Activated CD4-positive, alpha-beta memory T cell treated with anti-CD3 and anti-CD28 coated beads, Interleukin-2, amount 10 ng/mL, durations not matched to agents 7 days and 5 days (primary cell): ENCODE measurements around the gene CPNE8. TPM values are rescaled to one million over a fixed set of nuclear protein-coding genes. Genes with fewer than 3 reads are reported as not detected.
"Not testable (repeated sequence)": the region's sequence is repeated elsewhere in the genome, so short reads cannot be mapped to it uniquely, and the experiment has no call there.

Experiments used
- CTCF ChIA-PET: fragments of 350-600 bp; sonication (Branson Sonifier 250); formaldehyde crosslinking; loops from one replicate; lab custom pipeline; 2021; ENCODE audit warnings: antibody characterized with exemption, inconsistent platforms; lab: Charles Lee
- POLR2A ChIA-PET: fragments of 350-600 bp; sonication (Branson Sonifier 250); formaldehyde crosslinking; loops from one replicate; lab custom pipeline; 2021; ENCODE audit warnings: antibody characterized with exemption; lab: Charles Lee
- DNase-seq: peaks from one replicate; pipeline ENCODE4 v3.0.0-alpha.2; 2020
- H3K27ac Mint-ChIP-seq: one replicate; pipeline ENCODE4 v1.8.0; 2021; ENCODE audit warnings: mild to moderate bottlenecking, mixed read lengths
- H3K27me3 Mint-ChIP-seq: one replicate; pipeline ENCODE4 v1.8.0; 2021; ENCODE audit warnings: mixed read lengths
- H3K36me3 Mint-ChIP-seq: one replicate; pipeline ENCODE4 v1.8.0; 2021; ENCODE audit warnings: low read depth, mixed read lengths
- H3K4me1 Mint-ChIP-seq: one replicate; pipeline ENCODE4 v1.8.0; 2021; ENCODE audit warnings: mixed read lengths
- H3K4me3 Mint-ChIP-seq: one replicate; pipeline ENCODE4 v1.8.0; 2021; ENCODE audit warnings: mild to moderate bottlenecking, mixed read lengths
- H3K9me3 Mint-ChIP-seq: one replicate; pipeline ENCODE4 v1.8.0; 2021; ENCODE audit warnings: mixed read lengths
- total RNA-seq, 2 experiments: library from RNA; stranded (reverse); gene quantifications; one replicate each; pipeline ENCODE4 v1.2.3, GENCODE V29; 2021

The CPNE8 gene
- total RNA-seq, 2 experiments from 2014 or later = 4.2 to 4.6 TPM

- H3K4me1 Mint-ChIP-seq = peaks cover 2% of the 10 kb centered on the region
- ChIA-PET POLR2A (no interaction called here), CTCF (no interaction called here)
- H3K36me3 Mint-ChIP-seq = no peaks in the 10 kb centered on the region
- no peak for DNase-seq
- no peaks in the 10 kb centered on the region for H3K27me3 Mint-ChIP-seq
- H3K27ac Mint-ChIP-seq = no peak overlapping the region
- no peak overlapping the region for H3K4me3 Mint-ChIP-seq
- peaks cover 13% of the 10 kb centered on the region for H3K9me3 Mint-ChIP-seq
Measured at GRCh38 chr12:38782359-38782758, 123.0 kb downstream of the CPNE8 start.

- ChIA-PET POLR2A (no interaction called here), CTCF (no interaction called here)
- Mint-ChIP-seq H3K27ac (no peak overlapping the region), H3K9me3 (no peaks in the 10 kb centered on the region), H3K27me3 (no peaks in the 10 kb centered on the region), H3K4me3 (no peak overlapping the region), H3K4me1 (peaks cover 6% of the 10 kb centered on the region), H3K36me3 (no peaks in the 10 kb centered on the region)
- no peak for DNase-seq
Measured at GRCh38 chr12:38776647-38777046, 128.7 kb downstream of the CPNE8 start.

GRCh38 chr12:38775457-38775856 is 129.9 kb downstream of the CPNE8 start:
- Mint-ChIP-seq H3K36me3 (no peaks in the 10 kb centered on the region), H3K9me3 (no peaks in the 10 kb centered on the region), H3K4me3 (no peak overlapping the region), H3K27ac (no peak overlapping the region), H3K4me1 (peaks cover 7% of the 10 kb centered on the region), H3K27me3 (no peaks in the 10 kb centered on the region)
- ChIA-PET POLR2A (no interaction called here), CTCF (no interaction called here)
- DNase-seq = no peak

- Mint-ChIP-seq H3K27me3 (no peaks in the 10 kb centered on the region), H3K9me3 (no peaks in the 10 kb centered on the region), H3K36me3 (no peaks in the 10 kb centered on the region), H3K4me3 (no peak overlapping the region), H3K4me1 (peaks cover 7% of the 10 kb centered on the region), H3K27ac (no peak overlapping the region)
- ChIA-PET POLR2A (no interaction called here), CTCF (no interaction called here)
- DNase-seq = no peak
Measured at GRCh38 chr12:38772437-38772836, 133.0 kb downstream of the CPNE8 start.

- H3K4me3 Mint-ChIP-seq = no peak overlapping the region
- CTCF ChIA-PET = no interaction called here
Measured at GRCh38 chr12:38771871-38772270, 133.5 kb downstream of the CPNE8 start.

GRCh38 chr12:38761636-38762342 is 143.6 kb downstream of the CPNE8 start:
- no peaks in the 10 kb centered on the region for H3K36me3 Mint-ChIP-seq
- H3K9me3 Mint-ChIP-seq = peaks cover 10% of the 10 kb centered on the region
- DNase-seq = no peak
- H3K4me3 Mint-ChIP-seq = no peak overlapping the region
- POLR2A ChIA-PET = no interaction called here
- CTCF ChIA-PET = no interaction called here
- no peaks in the 10 kb centered on the region for H3K4me1 Mint-ChIP-seq
- H3K27ac Mint-ChIP-seq = no peak overlapping the region
- H3K27me3 Mint-ChIP-seq = no peaks in the 10 kb centered on the region

More at GRCh38 chr12:38771871-38772270, 133.5 kb downstream of the CPNE8 start:
- peaks cover 7% of the 10 kb centered on the region for H3K4me1 Mint-ChIP-seq
- H3K9me3 Mint-ChIP-seq = no peaks in the 10 kb centered on the region
- H3K27me3 Mint-ChIP-seq = no peaks in the 10 kb centered on the region
- DNase-seq = no peak
- POLR2A ChIA-PET = no interaction called here
- H3K27ac Mint-ChIP-seq = no peak overlapping the region
- no peaks in the 10 kb centered on the region for H3K36me3 Mint-ChIP-seq

- CTCF ChIA-PET = no interaction called here
Measured at GRCh38 chr12:38761111-38761510, 144.3 kb downstream of the CPNE8 start.

GRCh38 chr12:38759621-38760020 is 145.8 kb downstream of the CPNE8 start:
- no peak overlapping the region for H3K27ac Mint-ChIP-seq
- CTCF ChIA-PET = no interaction called here

More at GRCh38 chr12:38761111-38761510, 144.3 kb downstream of the CPNE8 start:
- H3K27ac Mint-ChIP-seq = no peak overlapping the region
- H3K9me3 Mint-ChIP-seq = peaks cover 10% of the 10 kb centered on the region
- DNase-seq = no peak
- H3K4me3 Mint-ChIP-seq = no peak overlapping the region
- H3K36me3 Mint-ChIP-seq = no peaks in the 10 kb centered on the region
- H3K4me1 Mint-ChIP-seq = no peaks in the 10 kb centered on the region
- no peaks in the 10 kb centered on the region for H3K27me3 Mint-ChIP-seq
- POLR2A ChIA-PET = no interaction called here

GRCh38 chr12:38746744-38747143 is 158.6 kb downstream of the CPNE8 start:
- CTCF ChIA-PET = no interaction called here
- no peaks in the 10 kb centered on the region for H3K36me3 Mint-ChIP-seq
- H3K9me3 Mint-ChIP-seq = peaks cover 7% of the 10 kb centered on the region
- H3K27me3 Mint-ChIP-seq = no peaks in the 10 kb centered on the region
- H3K27ac Mint-ChIP-seq = no peak overlapping the region
- POLR2A ChIA-PET = no interaction called here
- H3K4me1 Mint-ChIP-seq = no peaks in the 10 kb centered on the region
- H3K4me3 Mint-ChIP-seq = no peak overlapping the region
- no peak for DNase-seq

More at GRCh38 chr12:38759621-38760020, 145.8 kb downstream of the CPNE8 start:
- no peaks in the 10 kb centered on the region for H3K27me3 Mint-ChIP-seq
- DNase-seq = no peak
- H3K4me1 Mint-ChIP-seq = no peaks in the 10 kb centered on the region
- peaks cover 10% of the 10 kb centered on the region for H3K9me3 Mint-ChIP-seq
- POLR2A ChIA-PET = no interaction called here
- H3K4me3 Mint-ChIP-seq = no peak overlapping the region
- H3K36me3 Mint-ChIP-seq = no peaks in the 10 kb centered on the region

- Mint-ChIP-seq H3K9me3 (peaks cover 7% of the 10 kb centered on the region), H3K4me3 (no peak overlapping the region), H3K27me3 (no peaks in the 10 kb centered on the region), H3K27ac (no peak overlapping the region), H3K36me3 (no peaks in the 10 kb centered on the region), H3K4me1 (no peaks in the 10 kb centered on the region)
- no peak for DNase-seq
- POLR2A ChIA-PET = no interaction called here
- CTCF ChIA-PET = no interaction called here
Measured at GRCh38 chr12:38745601-38746000, 159.8 kb downstream of the CPNE8 start.

- DNase-seq = no peak
- ChIA-PET POLR2A (no interaction called here), CTCF (no interaction called here)
- no peaks in the 10 kb centered on the region for H3K4me1 Mint-ChIP-seq
- no peak overlapping the region for H3K4me3 Mint-ChIP-seq
- H3K27ac Mint-ChIP-seq = no peak overlapping the region
- H3K36me3 Mint-ChIP-seq = no peaks in the 10 kb centered on the region
- H3K27me3 Mint-ChIP-seq = no peaks in the 10 kb centered on the region
- H3K9me3 Mint-ChIP-seq = peaks cover 2% of the 10 kb centered on the region
Measured at GRCh38 chr12:38744041-38744440, 161.3 kb downstream of the CPNE8 start.

GRCh38 chr12:38742496-38742895 is 162.9 kb downstream of the CPNE8 start:
- H3K36me3 Mint-ChIP-seq, H3K9me3 Mint-ChIP-seq, H3K4me3 Mint-ChIP-seq, H3K27me3 Mint-ChIP-seq, H3K27ac Mint-ChIP-seq, H3K4me1 Mint-ChIP-seq, POLR2A ChIA-PET, DNase-seq, CTCF ChIA-PET: not testable (repeated sequence)

GRCh38 chr12:38736821-38737220 is 168.6 kb downstream of the CPNE8 start:
- CTCF ChIA-PET = no interaction called here
- H3K9me3 Mint-ChIP-seq = no peaks in the 10 kb centered on the region
- H3K4me3 Mint-ChIP-seq = no peak overlapping the region

GRCh38 chr12:38732761-38733160 is 172.6 kb downstream of the CPNE8 start:
- H3K27me3 Mint-ChIP-seq = no peaks in the 10 kb centered on the region
- no peak for DNase-seq
- H3K9me3 Mint-ChIP-seq = no peaks in the 10 kb centered on the region
- ChIA-PET CTCF (no interaction called here), POLR2A (no interaction called here)
- H3K27ac Mint-ChIP-seq = no peak overlapping the region
- H3K36me3 Mint-ChIP-seq = no peaks in the 10 kb centered on the region
- H3K4me1 Mint-ChIP-seq = no peaks in the 10 kb centered on the region
- H3K4me3 Mint-ChIP-seq = no peak overlapping the region

More at GRCh38 chr12:38736821-38737220, 168.6 kb downstream of the CPNE8 start:
- no peak for DNase-seq
- no peak overlapping the region for H3K27ac Mint-ChIP-seq
- POLR2A ChIA-PET = no interaction called here
- H3K4me1 Mint-ChIP-seq = no peaks in the 10 kb centered on the region
- H3K36me3 Mint-ChIP-seq = no peaks in the 10 kb centered on the region
- no peaks in the 10 kb centered on the region for H3K27me3 Mint-ChIP-seq
